SK-N-SH (cell line): Measurements from ENCODE around the gene TAF13. TPM values are rescaled to one million over a fixed set of nuclear protein-coding genes. Genes with fewer than 3 reads are reported as not detected.

Source experiments
- CTCF ChIA-PET: fragments of 300-600, 350-600 bp; formaldehyde crosslinking; extraction: SDS; loops from one replicate; lab custom pipeline; 2021; lab: Yijun Ruan, JAX
- POLR2A ChIA-PET: fragments of 350-600 bp; sonication (Branson Sonifier 250); formaldehyde crosslinking; extraction: SDS; loops from one replicate; lab custom pipeline; 2020; ENCODE audit warnings: antibody characterized with exemption, inconsistent platforms; lab: Yijun Ruan, JAX
- DNase-seq: peaks from one replicate; pipeline ENCODE4 v3.0.0; 2012
- H2AFZ ChIP-seq: fragments of 200-600 bp; sonication (generic); 2 replicates; pipeline ENCODE4 v1.8.1; 2016; ENCODE audit warnings: antibody characterized with exemption, mild to moderate bottlenecking, low read depth
- H3F3A ChIP-seq: fragments of 200-600 bp; sonication (generic); replicated peaks from 2 replicates; pipeline ENCODE3; 2016; ENCODE audit warnings: antibody characterized with exemption, mild to moderate bottlenecking; ENCODE audit not compliant: insufficient read depth
- H3K27ac ChIP-seq, 2 experiments: fragments of 200-500 bp in 1 of 2; fragments of 200-600 bp in 1 of 2; sonication (Bioruptor generic) in 1 of 2; sonication (generic), shearing (Covaris generic) in 1 of 2; 2 replicates each; pipeline versions ENCODE4 v1.5.1 to v1.6.1; 2014 to 2016; ENCODE audit warnings: low read depth in 2 of 2, inconsistent platforms in 1 of 2, low read length in 1 of 2, mild to moderate bottlenecking in 1 of 2, mixed read lengths in 1 of 2
- H3K27me3 ChIP-seq: fragments of 200-600 bp; sonication (generic), shearing (Covaris generic); 2 replicates; pipeline ENCODE4 v1.6.1; 2016; ENCODE audit warnings: mixed run types; ENCODE audit not compliant: insufficient read depth
- H3K36me3 ChIP-seq, 2 experiments: fragments of 200-500 bp in 1 of 2; fragments of 200-600 bp in 1 of 2; sonication (Bioruptor generic) in 1 of 2; sonication (generic) in 1 of 2; replicated peaks in 1 of 2; 2 replicates each; pipeline versions ENCODE3 to v1.5.1; 2014 to 2016; ENCODE audit warnings: low read length in 1 of 2, mild to moderate bottlenecking in 1 of 2; ENCODE audit not compliant: insufficient read depth in 2 of 2, control insufficient read depth in 1 of 2
- H3K4me1 ChIP-seq, 2 experiments: fragments of 200-500 bp in 1 of 2; fragments of 200-600 bp in 1 of 2; sonication (Bioruptor generic) in 1 of 2; sonication (generic), shearing (Covaris generic) in 1 of 2; 2 replicates each; pipeline versions ENCODE4 v1.5.1 to v1.6.1; 2014 to 2016; ENCODE audit warnings: low read depth in 1 of 2, low read length in 1 of 2, mixed run types in 1 of 2; ENCODE audit not compliant: insufficient read depth in 2 of 2, control insufficient read depth in 1 of 2
- H3K4me2 ChIP-seq: fragments of 200-600 bp; sonication (generic), shearing (Covaris generic); 2 replicates; pipeline ENCODE4 v1.6.1; 2017; ENCODE audit warnings: mixed run types
- H3K4me3 ChIP-seq, 2 experiments: fragments of 200-500 bp in 1 of 2; fragments of 200-600 bp in 1 of 2; sonication (Bioruptor generic) in 1 of 2; sonication (generic), shearing (Covaris generic) in 1 of 2; 2 replicates each; pipeline versions ENCODE4 v1.5.1 to v1.8.1; 2014 to 2016; ENCODE audit warnings: low read depth in 2 of 2, inconsistent platforms in 1 of 2, low read length in 1 of 2, mild to moderate bottlenecking in 1 of 2, mixed read lengths in 1 of 2, moderate library complexity in 1 of 2
- H3K79me2 ChIP-seq: fragments of 200-600 bp; sonication (generic); 2 replicates; pipeline ENCODE4 v1.8.1; 2017; ENCODE audit warnings: mild to moderate bottlenecking; ENCODE audit not compliant: insufficient read depth
- H3K9ac ChIP-seq: fragments of 200-600 bp; sonication (generic); 2 replicates; pipeline ENCODE4 v1.6.1; 2017; ENCODE audit warnings: mixed run types
- H3K9me2 ChIP-seq: fragments of 200-600 bp; sonication (generic); 2 replicates; pipeline ENCODE4 v1.6.1; 2017; ENCODE audit warnings: mixed run types
- H3K9me3 ChIP-seq: fragments of 200-600 bp; sonication (generic); 2 replicates; pipeline ENCODE4 v1.6.1; 2017; ENCODE audit warnings: mixed run types, mild to moderate bottlenecking, moderate library complexity
- H4K20me1 ChIP-seq: fragments of 200-600 bp; sonication (generic); 2 replicates; pipeline ENCODE4 v1.6.1; 2017; ENCODE audit warnings: mild to moderate bottlenecking, mixed run types; ENCODE audit not compliant: insufficient read depth
- CHD2 ChIP-seq: fragments of 150-350 bp; IDR thresholded peaks from 2 replicates; pipeline ENCODE4 v1.6.1; 2018; ENCODE audit warnings: low read length; ENCODE audit not compliant: partially characterized antibody
- FOXJ3 ChIP-seq: sonication (generic); formaldehyde crosslinking; IDR thresholded peaks from 2 replicates; pipeline ENCODE4 v1.5.1; 2020; ENCODE audit warnings: mild to moderate bottlenecking, missing genetic modification reagents
- GABPA ChIP-seq: IDR thresholded peaks from 2 replicates; pipeline ENCODE4 v1.4.0; 2012; ENCODE audit warnings: low read depth, mild to moderate bottlenecking
- IRF3 ChIP-seq: fragments of 150-350 bp; IDR thresholded peaks from 2 replicates; pipeline ENCODE4 v1.6.1; 2016; ENCODE audit warnings: mild to moderate bottlenecking, low read depth, low read length
- MXI1 ChIP-seq: IDR thresholded peaks from 2 replicates; pipeline ENCODE4 v1.6.1; 2012; ENCODE audit warnings: mild to moderate bottlenecking, low read depth, low read length, improper control_type of control experiment
- NFIC ChIP-seq: IDR thresholded peaks from 2 replicates; pipeline ENCODE4 v1.4.0; 2012; ENCODE audit warnings: borderline replicate concordance
- PBX3 ChIP-seq: IDR thresholded peaks from 2 replicates; pipeline ENCODE4; 2012
- SIN3A ChIP-seq: IDR thresholded peaks from 2 replicates; pipeline ENCODE4 v1.6.1; 2012; ENCODE audit warnings: low read depth, mild to moderate bottlenecking, low read length, moderate library complexity, borderline replicate concordance
- SMC3 ChIP-seq: IDR thresholded peaks from 2 replicates; pipeline ENCODE4 v1.6.1; 2012; ENCODE audit warnings: low read depth, low read length, improper control_type of control experiment
- TAF1 ChIP-seq: IDR thresholded peaks from 2 replicates; pipeline ENCODE4 v1.6.1; 2012; ENCODE audit warnings: low read depth, mild to moderate bottlenecking, low read length, moderate library complexity, borderline replicate concordance
- TCF12 ChIP-seq: IDR thresholded peaks from 2 replicates; pipeline ENCODE4 v1.4.0; 2012
- USF1 ChIP-seq: IDR thresholded peaks from 2 replicates; pipeline ENCODE4 v1.4.0; 2012; ENCODE audit warnings: low read depth, borderline replicate concordance
- USF2 ChIP-seq: fragments of 150-350 bp; IDR thresholded peaks from 2 replicates; pipeline ENCODE4 v1.6.1; 2017; ENCODE audit warnings: antibody characterized with exemption, low read length, low read depth, borderline replicate concordance
- WGBS: methylation state at CpG from one replicate; pipeline ENCODE4 v1.1.6; 2017; ENCODE audit warnings: low lambda C conversion rate; 5-methylcytosine and 5-hydroxymethylcytosine counted together
- polyA plus RNA-seq, 3 experiments: library from polyadenylated mRNA; depleted of rRNA; stranded (reverse); fragments of >200 nt; gene quantifications; 2 replicates each; pipeline ENCODE4 v1.2.3, GENCODE V29; 2012
- TF ChIP-seq, protein P1 (sequence below): fragments of 200-600 bp; sonication (generic); IDR thresholded peaks from 2 replicates; pipeline ENCODE4 v1.6.1; 2017; ENCODE audit warnings: antibody characterized with exemption, mild to moderate bottlenecking, moderate library complexity
- TF ChIP-seq, protein P2 (sequence below): IDR thresholded peaks from 2 replicates; pipeline ENCODE4 v1.4.0; 2012; ENCODE audit warnings: low read depth
- TF ChIP-seq, protein P3 (sequence below): IDR thresholded peaks from 2 replicates; pipeline ENCODE4 v1.6.1; 2012; ENCODE audit warnings: mild to moderate bottlenecking, low read depth, low read length, moderate library complexity

TAF13 gene
- polyA plus RNA-seq, 1 of the 3 experiments (the other 2 are of a cell fraction), result 16.0 TPM

DNA sequence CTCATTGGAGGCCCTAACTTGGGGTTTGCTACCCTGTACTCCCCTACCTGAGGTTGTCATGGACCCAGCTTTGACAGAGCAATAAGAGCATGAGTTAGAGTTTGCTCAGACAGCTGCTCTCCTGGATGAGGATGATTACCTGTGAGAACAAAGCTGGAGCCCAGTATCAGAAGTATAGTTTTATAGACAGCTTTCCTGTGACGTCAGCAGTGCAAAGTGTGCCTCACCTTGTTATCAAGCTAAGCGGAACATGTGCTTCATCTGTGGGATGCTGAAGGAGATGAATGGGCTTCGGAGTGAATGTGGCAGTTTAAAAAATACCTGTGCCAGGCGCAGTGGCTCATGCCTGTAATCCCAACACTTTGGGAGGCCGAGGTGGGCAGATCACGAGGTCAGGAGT, 28.5 kb downstream of the TAF13 start:
- Histone ChIP-seq H2AFZ (no peak overlapping the region), H3K9ac (no peak overlapping the region), H3K4me2 (no peak overlapping the region), H3K27me3 (no peaks in the 10 kb centered on the region), H3K4me3 (no peak overlapping the region), H3K36me3 (no peaks in the 10 kb centered on the region), H3K79me2 (no peaks in the 10 kb centered on the region), H3K4me1 (no peaks in the 10 kb centered on the region), H3K27ac (no peak overlapping the region), H3F3A (no peaks in the 10 kb centered on the region), H3K9me2 (no peaks in the 10 kb centered on the region)
- WGBS, result 89% methylated on average over 6 of the region's 6 CpGs
- CTCF ChIA-PET, result interaction anchor here (1.3 kb wide), 1 partner anchor 52 kb away, joined by 3 read pairs; no protein-coding TSS in a partner anchor
- POLR2A ChIA-PET, result interaction anchor here (0.9 to 1.6 kb wide), 2 partner anchors 13 to 29 kb away, joined by 3 read pairs; partner anchors contain the start of gene TAF13
- TF ChIP-seq NFIC (no peak), PBX3 (no peak), TCF12 (no peak), IRF3 (no peak), USF1 (no peak), USF2 (no peak)
- TF ChIP-seq, protein P1, sequence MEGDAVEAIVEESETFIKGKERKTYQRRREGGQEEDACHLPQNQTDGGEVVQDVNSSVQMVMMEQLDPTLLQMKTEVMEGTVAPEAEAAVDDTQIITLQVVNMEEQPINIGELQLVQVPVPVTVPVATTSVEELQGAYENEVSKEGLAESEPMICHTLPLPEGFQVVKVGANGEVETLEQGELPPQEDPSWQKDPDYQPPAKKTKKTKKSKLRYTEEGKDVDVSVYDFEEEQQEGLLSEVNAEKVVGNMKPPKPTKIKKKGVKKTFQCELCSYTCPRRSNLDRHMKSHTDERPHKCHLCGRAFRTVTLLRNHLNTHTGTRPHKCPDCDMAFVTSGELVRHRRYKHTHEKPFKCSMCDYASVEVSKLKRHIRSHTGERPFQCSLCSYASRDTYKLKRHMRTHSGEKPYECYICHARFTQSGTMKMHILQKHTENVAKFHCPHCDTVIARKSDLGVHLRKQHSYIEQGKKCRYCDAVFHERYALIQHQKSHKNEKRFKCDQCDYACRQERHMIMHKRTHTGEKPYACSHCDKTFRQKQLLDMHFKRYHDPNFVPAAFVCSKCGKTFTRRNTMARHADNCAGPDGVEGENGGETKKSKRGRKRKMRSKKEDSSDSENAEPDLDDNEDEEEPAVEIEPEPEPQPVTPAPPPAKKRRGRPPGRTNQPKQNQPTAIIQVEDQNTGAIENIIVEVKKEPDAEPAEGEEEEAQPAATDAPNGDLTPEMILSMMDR, result no peak
- TF ChIP-seq, all 33 proteins: peak for 0
- no peaks in the 10 kb centered on the region for H3K9me3 ChIP-seq
- no peaks in the 10 kb centered on the region for H4K20me1 ChIP-seq
- DNase-seq, result no peak

DNA sequence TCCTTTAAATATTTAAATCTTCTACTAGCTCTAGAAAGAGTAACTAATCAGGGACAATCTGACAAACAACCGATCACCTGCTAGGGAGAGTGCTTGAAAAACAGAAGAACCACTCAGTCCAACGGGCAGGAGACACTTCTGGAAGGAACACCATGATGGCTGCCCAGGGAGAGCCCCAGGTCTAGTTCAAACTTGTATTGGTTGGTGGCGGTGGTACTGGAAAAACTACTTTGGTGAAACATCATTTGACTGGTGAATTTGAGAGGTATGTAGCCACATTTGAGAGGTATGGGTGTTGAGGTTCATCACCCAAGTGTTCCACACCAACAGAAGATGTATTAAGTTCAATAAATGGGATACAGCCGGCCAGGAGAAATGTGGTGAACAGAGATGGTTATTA, 29.1 kb downstream of the TAF13 start:
- Histone ChIP-seq H3K4me3 (no peak overlapping the region), H2AFZ (no peak overlapping the region), H3K79me2 (peaks cover 1% of the 10 kb centered on the region; the same call in 1 of the 2 replicates), H3F3A (no peaks in the 10 kb centered on the region), H3K9ac (no peak overlapping the region), H3K27me3 (no peaks in the 10 kb centered on the region), H3K9me3 (no peaks in the 10 kb centered on the region), H4K20me1 (no peaks in the 10 kb centered on the region), H3K4me1 (no peaks in the 10 kb centered on the region), H3K4me2 (no peak overlapping the region), H3K27ac (no peak overlapping the region), H3K9me2 (no peaks in the 10 kb centered on the region), H3K36me3 (no peaks in the 10 kb centered on the region)
- CTCF ChIA-PET, result interaction anchor here (1.4 kb wide), 1 partner anchor 30 kb away, joined by 3 read pairs; no protein-coding TSS in a partner anchor
- POLR2A ChIA-PET, result interaction anchor here (1.6 kb wide), 1 partner anchor 14 kb away, joined by 3 read pairs; no protein-coding TSS in a partner anchor
- TF ChIP-seq SMC3 (no peak), NFIC (no peak), MXI1 (no peak), SIN3A (no peak), TAF1 (no peak), CHD2 (no peak), GABPA (no peak), FOXJ3 (CRISPR knock-in tag) (no peak)
- TF ChIP-seq, protein P2, sequence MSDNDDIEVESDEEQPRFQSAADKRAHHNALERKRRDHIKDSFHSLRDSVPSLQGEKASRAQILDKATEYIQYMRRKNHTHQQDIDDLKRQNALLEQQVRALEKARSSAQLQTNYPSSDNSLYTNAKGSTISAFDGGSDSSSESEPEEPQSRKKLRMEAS, result no peak
- TF ChIP-seq, protein P3, sequence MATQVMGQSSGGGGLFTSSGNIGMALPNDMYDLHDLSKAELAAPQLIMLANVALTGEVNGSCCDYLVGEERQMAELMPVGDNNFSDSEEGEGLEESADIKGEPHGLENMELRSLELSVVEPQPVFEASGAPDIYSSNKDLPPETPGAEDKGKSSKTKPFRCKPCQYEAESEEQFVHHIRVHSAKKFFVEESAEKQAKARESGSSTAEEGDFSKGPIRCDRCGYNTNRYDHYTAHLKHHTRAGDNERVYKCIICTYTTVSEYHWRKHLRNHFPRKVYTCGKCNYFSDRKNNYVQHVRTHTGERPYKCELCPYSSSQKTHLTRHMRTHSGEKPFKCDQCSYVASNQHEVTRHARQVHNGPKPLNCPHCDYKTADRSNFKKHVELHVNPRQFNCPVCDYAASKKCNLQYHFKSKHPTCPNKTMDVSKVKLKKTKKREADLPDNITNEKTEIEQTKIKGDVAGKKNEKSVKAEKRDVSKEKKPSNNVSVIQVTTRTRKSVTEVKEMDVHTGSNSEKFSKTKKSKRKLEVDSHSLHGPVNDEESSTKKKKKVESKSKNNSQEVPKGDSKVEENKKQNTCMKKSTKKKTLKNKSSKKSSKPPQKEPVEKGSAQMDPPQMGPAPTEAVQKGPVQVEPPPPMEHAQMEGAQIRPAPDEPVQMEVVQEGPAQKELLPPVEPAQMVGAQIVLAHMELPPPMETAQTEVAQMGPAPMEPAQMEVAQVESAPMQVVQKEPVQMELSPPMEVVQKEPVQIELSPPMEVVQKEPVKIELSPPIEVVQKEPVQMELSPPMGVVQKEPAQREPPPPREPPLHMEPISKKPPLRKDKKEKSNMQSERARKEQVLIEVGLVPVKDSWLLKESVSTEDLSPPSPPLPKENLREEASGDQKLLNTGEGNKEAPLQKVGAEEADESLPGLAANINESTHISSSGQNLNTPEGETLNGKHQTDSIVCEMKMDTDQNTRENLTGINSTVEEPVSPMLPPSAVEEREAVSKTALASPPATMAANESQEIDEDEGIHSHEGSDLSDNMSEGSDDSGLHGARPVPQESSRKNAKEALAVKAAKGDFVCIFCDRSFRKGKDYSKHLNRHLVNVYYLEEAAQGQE, result no peak
- WGBS, result 84% methylated on average over 4 of the region's 4 CpGs
- DNase-seq, result no peak
